B cell (primary cell): ENCODE data around the gene EXOC3. TPM values are rescaled to one million over a fixed set of nuclear protein-coding genes. Genes with fewer than 3 reads are reported as not detected.
A peak's percentile ranks its signal among the peaks of the same experiment; 100 is the strongest.

ENCODE experiments used
- ATAC-seq: fragments of 200-7000 bp; cut with Tn5 transposase; one replicate; pipeline ENCODE4 v1.10.0; 2021; ENCODE audit warnings: low read depth, mild to moderate bottlenecking, moderate number of reproducible peaks, moderate library complexity
- CTCF ChIA-PET: fragments of 350-600 bp; sonication (Branson Sonifier 250); formaldehyde crosslinking; loops from one replicate; lab custom pipeline; 2021; ENCODE audit warnings: antibody characterized with exemption, inconsistent platforms; lab: Charles Lee
- POLR2A ChIA-PET: fragments of 350-600 bp; sonication (Branson Sonifier 250); formaldehyde crosslinking; loops from one replicate; lab custom pipeline; 2021; ENCODE audit warnings: antibody characterized with exemption; lab: Charles Lee
- DNase-seq: peaks from one replicate; pipeline ENCODE4 v3.0.0; 2013
- H2AFZ ChIP-seq: 2 replicates; pipeline ENCODE4 v1.6.1; 2012; ENCODE audit warnings: mild to moderate bottlenecking, low read depth, low read length; ENCODE audit not compliant: insufficient read depth, poor library complexity, severe bottlenecking
- H3K27ac ChIP-seq, 2 donors: 1 replicate in 1 of 2; 2 replicates in 1 of 2; pipeline ENCODE4 v1.5.1; 2012 to 2013; ENCODE audit warnings: low read length in 2 of 2, mild to moderate bottlenecking in 2 of 2, moderate library complexity in 1 of 2
- H3K27me3 ChIP-seq, 4 experiments: fragments of 200-600 bp in 1 of 4; sonication (generic) in 1 of 4; replicated peaks in 1 of 4; 1 replicate in 2 of 4; 2 replicates in 2 of 4; pipeline versions ENCODE4 v1.6.1 to v1.7.0; 2013 to 2016; ENCODE audit warnings: low read length in 3 of 4, mild to moderate bottlenecking in 2 of 4, mixed read lengths in 1 of 4, moderate library complexity in 1 of 4; ENCODE audit not compliant: insufficient read depth in 4 of 4, control insufficient read depth in 3 of 4; ENCODE audit errors: control extremely low read depth in 1 of 4
- H3K36me3 ChIP-seq, 2 experiments: replicated peaks in 1 of 2; 1 replicate in 1 of 2; 2 replicates in 1 of 2; pipeline versions ENCODE4 v1.6.1 to v1.7.1; 2013; ENCODE audit warnings: low read length in 1 of 2; ENCODE audit not compliant: insufficient read depth in 2 of 2, control insufficient read depth in 1 of 2; ENCODE audit errors: control extremely low read depth in 1 of 2, extremely low read depth in 1 of 2
- H3K4me1 ChIP-seq, 2 donors: fragments of 200-600 bp in 1 of 2; sonication (generic) in 1 of 2; 1 replicate in 1 of 2; 2 replicates in 1 of 2; pipeline versions ENCODE4 v1.5.1 to v1.6.1; 2013 to 2017; ENCODE audit warnings: low read length in 2 of 2; ENCODE audit not compliant: control insufficient read depth in 2 of 2, insufficient read depth in 2 of 2
- H3K4me2 ChIP-seq: replicated peaks from 2 replicates; pipeline ENCODE3; 2012; ENCODE audit warnings: mild to moderate bottlenecking, low read depth, low read length; ENCODE audit not compliant: poor library complexity, severe bottlenecking
- H3K4me3 ChIP-seq, 5 experiments: fragments of 200-600 bp in 1 of 5; sonication (generic) in 1 of 5; 1 replicate in 3 of 5; 2 replicates in 2 of 5; pipeline versions ENCODE4 v1.5.1 to v1.7.0; 2011 to 2016; ENCODE audit warnings: low read length in 4 of 5, mild to moderate bottlenecking in 4 of 5, low read depth in 2 of 5, control low read depth in 1 of 5, moderate library complexity in 1 of 5; ENCODE audit not compliant: insufficient read depth in 1 of 5; ENCODE audit errors: control extremely low read depth in 1 of 5, extremely low read depth in 1 of 5
- H3K79me2 ChIP-seq: fragments of 200-600 bp; sonication (generic); one replicate; pipeline ENCODE4 v1.6.0; 2016; ENCODE audit warnings: low read length; ENCODE audit not compliant: control insufficient read depth, insufficient read depth
- H3K9ac ChIP-seq: fragments of 200-600 bp; sonication (generic); 2 replicates; pipeline ENCODE4 v1.6.1; 2017; ENCODE audit warnings: mild to moderate bottlenecking, low read length, moderate library complexity
- H3K9me3 ChIP-seq, 3 donors: one replicate each; pipeline versions ENCODE4 v1.6.1 to v1.7.1; 2013; ENCODE audit warnings: low read length in 2 of 3; ENCODE audit not compliant: control insufficient read depth in 2 of 3, insufficient read depth in 1 of 3; ENCODE audit errors: control extremely low read depth in 1 of 3
- H4K20me1 ChIP-seq: 2 replicates; pipeline ENCODE4 v1.6.0; 2012; ENCODE audit warnings: mild to moderate bottlenecking, low read length; ENCODE audit not compliant: insufficient read depth, control insufficient read depth, poor library complexity, severe bottlenecking
- H3K27ac Mint-ChIP-seq: one replicate; pipeline ENCODE4 v1.8.0; 2021; ENCODE audit warnings: mixed read lengths
- H3K27me3 Mint-ChIP-seq: one replicate; pipeline ENCODE4 v1.8.0; 2021; ENCODE audit warnings: mixed read lengths
- H3K4me1 Mint-ChIP-seq: one replicate; pipeline ENCODE4 v1.8.0; 2021; ENCODE audit warnings: mixed read lengths
- H3K4me3 Mint-ChIP-seq: one replicate; pipeline ENCODE4 v1.8.0; 2021; ENCODE audit warnings: mixed read lengths
- H3K9me3 Mint-ChIP-seq: one replicate; pipeline ENCODE4 v1.8.0; 2022; ENCODE audit warnings: mixed read lengths; ENCODE audit not compliant: insufficient read depth
- EZH2 ChIP-seq: IDR thresholded peaks from 2 replicates; pipeline ENCODE4 v1.6.1; 2012; ENCODE audit warnings: borderline replicate concordance, low read depth, mild to moderate bottlenecking, moderate library complexity, low read length; ENCODE audit not compliant: insufficient read depth, poor library complexity, severe bottlenecking
- WGBS: methylation state at CpG from one replicate; pipeline ENCODE4 v1.1.5; 2013; ENCODE audit warnings: missing lambda C conversion rate; ENCODE audit not compliant: insufficient coverage; 5-methylcytosine and 5-hydroxymethylcytosine counted together
- intact Hi-C: fragments of 100-400 bp; cut with micrococcal nuclease; formaldehyde crosslinking; loops from one replicate; pipeline ENCODE4 v1.10.0; 2022
- polyA plus RNA-seq: library from polyadenylated mRNA; depleted of rRNA; stranded (reverse); fragments of >200 nt; gene quantifications from 2 replicates; pipeline ENCODE4 v1.2.3, GENCODE V29; 2012
- total RNA-seq, 2 donors: library from RNA; stranded (reverse); fragments of 120-200 nt in 1 of 2; gene quantifications; 1 replicate in 1 of 2; 2 replicates in 1 of 2; pipeline versions ENCODE4 v1.2.3 to v1.2.4, GENCODE V29; 2013 to 2022
- TF ChIP-seq, protein P1 (sequence below): fragments of 200-600 bp; IDR thresholded peaks from one replicate; pipeline ENCODE4 v1.8.0; 2022; ENCODE audit warnings: antibody characterized with exemption, mild to moderate bottlenecking

The EXOC3 gene
- total and polyA plus RNA-seq, 2 donors (not counting 1 experiment from before 2014, with no cell fraction given): 44.0 to 97.1 TPM

DNA sequence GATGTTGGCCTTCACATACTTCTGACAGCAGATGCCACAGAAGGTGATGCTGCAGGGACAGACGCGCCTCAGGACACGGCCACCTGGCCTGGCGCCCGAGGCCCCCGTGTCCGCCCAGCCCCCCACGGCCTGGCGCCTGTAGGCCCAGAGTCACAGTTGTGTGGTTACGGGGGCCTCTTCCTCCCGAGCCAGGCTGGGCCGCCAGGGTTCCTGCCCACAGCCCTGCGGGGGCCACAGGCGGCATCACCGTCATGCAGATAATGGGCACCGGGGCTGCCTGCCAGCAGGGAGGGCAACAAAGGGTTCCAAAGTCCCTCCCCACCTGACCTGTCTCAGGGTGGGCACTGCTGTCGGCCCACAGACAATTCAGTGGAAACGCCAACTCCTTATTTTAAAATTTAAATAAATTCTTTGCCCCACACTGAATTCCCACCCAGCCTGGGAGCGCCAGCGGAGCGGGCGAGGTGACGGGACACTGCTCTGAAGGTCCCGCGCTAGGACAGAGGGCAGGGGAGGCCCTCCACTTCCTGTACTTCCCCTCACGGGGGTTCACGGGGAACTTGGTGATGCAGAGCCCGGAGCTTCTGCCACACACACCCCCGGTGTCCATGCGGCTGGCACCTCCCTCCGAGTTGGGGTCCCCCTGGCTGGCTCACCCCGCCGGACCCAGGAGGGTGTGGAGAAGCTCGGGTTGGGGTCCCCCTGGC lies 40.6 kb downstream of the EXOC3 start:
- peaks cover 5 to 10% of the 10 kb centered on the region in 2 donors for H3K4me1 ChIP-seq
- ATAC-seq (no peak), DNase-seq (no peak)
- POLR2A ChIA-PET: no interaction called here
- WGBS: 3% methylated on average over 29 of the region's 34 CpGs
- H3K9ac ChIP-seq: no peak overlapping the region
- peaks cover 0 to 59% (median 5%) of the 10 kb centered on the region in 4 experiments for H3K27me3 ChIP-seq
- CTCF ChIA-PET: no interaction called here
- no peak for TF ChIP-seq EZH2
- TF ChIP-seq, protein P1, sequence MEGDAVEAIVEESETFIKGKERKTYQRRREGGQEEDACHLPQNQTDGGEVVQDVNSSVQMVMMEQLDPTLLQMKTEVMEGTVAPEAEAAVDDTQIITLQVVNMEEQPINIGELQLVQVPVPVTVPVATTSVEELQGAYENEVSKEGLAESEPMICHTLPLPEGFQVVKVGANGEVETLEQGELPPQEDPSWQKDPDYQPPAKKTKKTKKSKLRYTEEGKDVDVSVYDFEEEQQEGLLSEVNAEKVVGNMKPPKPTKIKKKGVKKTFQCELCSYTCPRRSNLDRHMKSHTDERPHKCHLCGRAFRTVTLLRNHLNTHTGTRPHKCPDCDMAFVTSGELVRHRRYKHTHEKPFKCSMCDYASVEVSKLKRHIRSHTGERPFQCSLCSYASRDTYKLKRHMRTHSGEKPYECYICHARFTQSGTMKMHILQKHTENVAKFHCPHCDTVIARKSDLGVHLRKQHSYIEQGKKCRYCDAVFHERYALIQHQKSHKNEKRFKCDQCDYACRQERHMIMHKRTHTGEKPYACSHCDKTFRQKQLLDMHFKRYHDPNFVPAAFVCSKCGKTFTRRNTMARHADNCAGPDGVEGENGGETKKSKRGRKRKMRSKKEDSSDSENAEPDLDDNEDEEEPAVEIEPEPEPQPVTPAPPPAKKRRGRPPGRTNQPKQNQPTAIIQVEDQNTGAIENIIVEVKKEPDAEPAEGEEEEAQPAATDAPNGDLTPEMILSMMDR: no peak
- H2AFZ ChIP-seq: no peak overlapping the region
- H4K20me1 ChIP-seq: no peaks in the 10 kb centered on the region
- Mint-ChIP-seq H3K9me3 (no peaks in the 10 kb centered on the region), H3K27me3 (peaks cover 20% of the 10 kb centered on the region), H3K27ac (no peak overlapping the region), H3K4me1 (no peaks in the 10 kb centered on the region), H3K4me3 (no peak overlapping the region)
- H3K9me3 ChIP-seq: peaks cover 0 to 15% (median 0%) of the 10 kb centered on the region in 3 donors
- H3K27ac ChIP-seq: no peak overlapping the region
- H3K4me2 ChIP-seq: peak overlapping the region; percentile 15
- H3K79me2 ChIP-seq: no peaks in the 10 kb centered on the region
- intact Hi-C loops: no loop called here
- H3K36me3 ChIP-seq: no peaks in the 10 kb centered on the region
- H3K4me3 ChIP-seq: no peak overlapping the region

DNA sequence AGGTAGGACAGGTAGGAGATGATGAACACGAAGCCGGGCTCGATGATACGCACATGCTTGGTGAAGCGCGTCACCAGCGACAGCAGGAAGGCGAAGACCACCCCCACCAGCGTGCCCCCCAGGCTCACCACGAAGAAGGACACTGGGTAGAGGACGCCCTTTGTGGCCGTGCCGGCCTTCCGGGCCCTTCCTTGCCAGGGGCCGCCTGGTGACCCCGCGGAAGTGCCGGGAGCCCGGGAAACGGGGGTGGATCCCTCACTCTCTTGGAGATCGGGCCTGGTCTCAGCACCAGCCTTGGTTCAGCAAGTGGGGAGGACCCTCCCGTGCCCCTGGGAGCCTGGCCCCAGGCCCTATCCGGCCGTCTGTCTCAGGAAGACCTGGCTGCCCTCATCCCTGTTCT lies 41.6 kb downstream of the EXOC3 start:
- WGBS: 95% methylated on average over 23 of the region's 24 CpGs
- Histone ChIP-seq H3K79me2 (no peaks in the 10 kb centered on the region), H3K9ac (no peak overlapping the region), H3K27ac (no peak overlapping the region), H3K4me3 (no peak overlapping the region), H2AFZ (no peak overlapping the region), H3K9me3 (peaks cover 0 to 15% (median 0%) of the 10 kb centered on the region in 3 donors), H4K20me1 (no peaks in the 10 kb centered on the region), H3K4me2 (no peak overlapping the region), H3K27me3 (peaks cover 0 to 50% (median 5%) of the 10 kb centered on the region in 4 experiments), H3K36me3 (no peaks in the 10 kb centered on the region), H3K4me1 (peaks cover 5 to 10% of the 10 kb centered on the region in 2 donors)
- DNase-seq: no peak
- Mint-ChIP-seq H3K4me1 (no peaks in the 10 kb centered on the region), H3K27me3 (peaks cover 20% of the 10 kb centered on the region), H3K9me3 (no peaks in the 10 kb centered on the region), H3K27ac (no peak overlapping the region), H3K4me3 (no peak overlapping the region)
- CTCF ChIA-PET: no interaction called here
- ATAC-seq: no peak
- intact Hi-C loops: no loop called here
- TF ChIP-seq, protein P1: no peak
- no peak for TF ChIP-seq EZH2
- POLR2A ChIA-PET: no interaction called here
